IMR-90 (cell line): Measurements from ENCODE around the gene GLIS1. TPM values are rescaled to one million over a fixed set of nuclear protein-coding genes. Genes with fewer than 3 reads are reported as not detected.
A peak's percentile ranks its signal among the peaks of the same experiment; 100 is the strongest.

ENCODE experiments used
- ATAC-seq: fragments of 200-7000 bp; cut with Tn5 transposase; 2 replicates; pipeline ENCODE4 v1.9.1; 2020; ENCODE audit warnings: low read depth, mild to moderate bottlenecking, moderate library complexity
- BruUV-seq: library from RNA; stranded (reverse); fragments of 400-500 nt; replicated peaks from 2 replicates; lab custom pipeline; 2021; lab: Mats Ljungman, UMichigan
- CTCF ChIA-PET: fragments of 300-600 bp; formaldehyde crosslinking; extraction: SDS; loops from one replicate; lab custom pipeline; 2021; ENCODE audit warnings: antibody characterized with exemption; lab: Yijun Ruan, JAX
- POLR2A ChIA-PET: fragments of 300-600 bp; sonication (Branson Sonifier 250); formaldehyde crosslinking; loops from one replicate; lab custom pipeline; 2022; ENCODE audit warnings: antibody characterized with exemption; ENCODE audit not compliant: unreplicated experiment; lab: Charles Lee
- DNase-seq: peaks from one replicate; pipeline ENCODE4 v3.0.0; 2013
- H2AFZ ChIP-seq: replicated peaks from 2 replicates; pipeline ENCODE3; 2013; ENCODE audit warnings: low read length, mild to moderate bottlenecking; ENCODE audit not compliant: poor library complexity
- H2AK5ac ChIP-seq: 2 replicates; pipeline ENCODE4 v1.6.1; 2013; ENCODE audit warnings: low read depth, low read length, inconsistent platforms
- H2AK9ac ChIP-seq: replicated peaks from 2 replicates; pipeline ENCODE3; 2013; ENCODE audit warnings: mild to moderate bottlenecking, low read depth, low read length, moderate library complexity; ENCODE audit not compliant: poor library complexity
- H2BK120ac ChIP-seq: 2 replicates; pipeline ENCODE4 v1.6.1; 2013; ENCODE audit warnings: low read depth, low read length, inconsistent platforms
- H2BK15ac ChIP-seq: 3 replicates; pipeline ENCODE4 v1.6.1; 2013; ENCODE audit warnings: low read depth, low read length, inconsistent platforms
- H2BK20ac ChIP-seq: 2 replicates; pipeline ENCODE4 v1.6.1; 2013; ENCODE audit warnings: low read depth, mild to moderate bottlenecking, inconsistent platforms, low read length, moderate library complexity
- H2BK5ac ChIP-seq: 2 replicates; pipeline ENCODE4 v1.6.1; 2013; ENCODE audit warnings: mild to moderate bottlenecking, low read depth, low read length, inconsistent platforms; ENCODE audit not compliant: poor library complexity, severe bottlenecking
- H3K14ac ChIP-seq: replicated peaks from 2 replicates; pipeline ENCODE4 v1.6.1; 2013; ENCODE audit warnings: low read depth, low read length, inconsistent platforms
- H3K18ac ChIP-seq: 2 replicates; pipeline ENCODE4 v1.6.1; 2013; ENCODE audit warnings: low read depth, low read length, control low read depth
- H3K23ac ChIP-seq: 2 replicates; pipeline ENCODE4 v1.6.1; 2013; ENCODE audit warnings: low read depth, low read length, inconsistent platforms
- H3K27ac ChIP-seq: 2 replicates; pipeline ENCODE4 v1.5.1; 2013; ENCODE audit warnings: mild to moderate bottlenecking, control low read depth, low read length; ENCODE audit not compliant: insufficient read depth
- H3K27me3 ChIP-seq: 2 replicates; pipeline ENCODE4 v1.6.1; 2013; ENCODE audit warnings: low read length; ENCODE audit not compliant: control insufficient read depth, insufficient read depth
- H3K36me3 ChIP-seq: 2 replicates; pipeline ENCODE4 v1.6.1; 2013; ENCODE audit warnings: low read length, mixed read lengths; ENCODE audit not compliant: control insufficient read depth, insufficient read depth
- H3K4ac ChIP-seq: 2 replicates; pipeline ENCODE4 v1.6.1; 2013; ENCODE audit warnings: low read depth, low read length, inconsistent platforms
- H3K4me1 ChIP-seq: 2 replicates; pipeline ENCODE4 v1.6.1; 2013; ENCODE audit warnings: low read length, mixed read lengths; ENCODE audit not compliant: control insufficient read depth, insufficient read depth
- H3K4me2 ChIP-seq: 2 replicates; pipeline ENCODE4 v1.6.1; 2013; ENCODE audit warnings: low read depth, mild to moderate bottlenecking, control low read depth, low read length, moderate library complexity
- H3K4me3 ChIP-seq: 2 replicates; pipeline ENCODE4 v1.5.1; 2013; ENCODE audit warnings: low read depth, mild to moderate bottlenecking, control low read depth, low read length, moderate library complexity; ENCODE audit not compliant: insufficient read depth
- H3K56ac ChIP-seq: 2 replicates; pipeline ENCODE4 v1.6.1; 2013; ENCODE audit warnings: low read length, inconsistent platforms; ENCODE audit not compliant: insufficient read depth; ENCODE audit errors: extremely low read depth
- H3K79me1 ChIP-seq, 2 experiments: 2 replicates each; pipeline ENCODE4 v1.6.1; 2013; ENCODE audit warnings: low read length in 2 of 2, inconsistent platforms in 1 of 2, low read depth in 1 of 2
- H3K9ac ChIP-seq: 2 replicates; pipeline ENCODE4 v1.6.1; 2013; ENCODE audit warnings: low read depth, low read length, control low read depth
- H3K9me1 ChIP-seq: 2 replicates; pipeline ENCODE4 v1.6.1; 2013; ENCODE audit warnings: low read length, inconsistent platforms; ENCODE audit not compliant: insufficient read depth
- H3K9me3 ChIP-seq: 2 replicates; pipeline ENCODE4 v1.6.1; 2013; ENCODE audit warnings: low read length; ENCODE audit not compliant: control insufficient read depth, insufficient read depth
- H4K20me1 ChIP-seq: 2 replicates; pipeline ENCODE4 v1.6.1; 2013; ENCODE audit warnings: low read length, inconsistent platforms; ENCODE audit not compliant: insufficient read depth
- H4K5ac ChIP-seq: 2 replicates; pipeline ENCODE4 v1.6.1; 2013; ENCODE audit warnings: mild to moderate bottlenecking, low read depth, low read length, control low read depth
- H4K8ac ChIP-seq, 2 experiments: 2 replicates each; pipeline ENCODE4 v1.6.1; 2013; ENCODE audit warnings: low read depth in 2 of 2, low read length in 2 of 2, control low read depth in 1 of 2, inconsistent platforms in 1 of 2
- H4K91ac ChIP-seq: 2 replicates; pipeline ENCODE4 v1.6.1; 2013; ENCODE audit warnings: low read depth, low read length, inconsistent platforms; ENCODE audit not compliant: insufficient read depth
- BHLHE40 ChIP-seq: fragments of 150-350 bp; IDR thresholded peaks from 2 replicates; pipeline ENCODE4 v1.6.1; 2016; ENCODE audit warnings: mild to moderate bottlenecking, low read depth, low read length
- CHD1 ChIP-seq: IDR thresholded peaks from 2 replicates; pipeline ENCODE4 v1.6.1; 2012; ENCODE audit warnings: low read depth, low read length, improper control_type of control experiment
- MXI1 ChIP-seq: IDR thresholded peaks from 2 replicates; pipeline ENCODE4 v1.6.1; 2012; ENCODE audit warnings: low read depth, mild to moderate bottlenecking, low read length, moderate library complexity, borderline replicate concordance
- NFE2L2 ChIP-seq: fragments of 150-350 bp; IDR thresholded peaks from 2 replicates; pipeline ENCODE4 v1.6.1; 2016; ENCODE audit warnings: low read depth, mild to moderate bottlenecking, low read length
- RCOR1 ChIP-seq: IDR thresholded peaks from 2 replicates; pipeline ENCODE4 v1.6.1; 2012; ENCODE audit warnings: mild to moderate bottlenecking, low read length, improper control_type of control experiment; ENCODE audit not compliant: insufficient replicate concordance
- WGBS, 2 experiments: methylation state at CpG; one replicate each; pipeline versions ENCODE4 v1.1.5 to v1.1.7; 2013; ENCODE audit warnings: missing lambda C conversion rate in 2 of 2; ENCODE audit not compliant: insufficient read length in 1 of 2; ENCODE audit errors: extremely low coverage in 2 of 2; 5-methylcytosine and 5-hydroxymethylcytosine counted together
- dilution Hi-C: fragments of 300-500 bp; cut with HindIII; formaldehyde crosslinking; loops from one replicate; pipeline ENCODE4 v1.14.3; 2018; ENCODE audit warnings: low sequenced_read_pairs; ENCODE audit not compliant: unreplicated experiment
- in situ Hi-C: fragments of 300-500 bp; cut with MboI; formaldehyde crosslinking; loops from 3 replicates; pipeline ENCODE4 v1.14.3; 2019; ENCODE audit warnings: low sequenced_read_pairs, inconsistent platforms, mixed read lengths
- intact Hi-C: fragments of 100-400 bp; cut with micrococcal nuclease; formaldehyde crosslinking; loops from 2 replicates; pipeline ENCODE4 v1.10.0; 2022
- polyA plus RNA-seq, 3 experiments: library from polyadenylated mRNA; depleted of rRNA; stranded (reverse); fragments of >200 nt; gene quantifications; 2 replicates each; pipeline ENCODE4 v1.2.3, GENCODE V29; 2012; ENCODE audit warnings: low replicate concordance in 1 of 3
- total RNA-seq: library from RNA; depleted of rRNA; stranded (reverse); fragments of >200 nt; gene quantifications from 2 replicates; pipeline ENCODE4 v1.2.3, GENCODE V29; 2012

GLIS1 gene
- total and polyA plus RNA-seq, 2 of the 4 experiments (the other 2 are of a cell fraction) = 0.18 to 2.3 TPM

- Histone ChIP-seq H2BK15ac (peak overlapping the region; percentile 88; the same call in 2 of the 3 replicates), H3K4ac (0 out of 2 replicates have a peak overlapping the region, but pooled peaks have one; percentile 19), H3K79me1 (peaks cover 0 to 25% of the 10 kb centered on the region in 2 experiments; a peak in 2 of 4 replicates), H4K5ac (peak overlapping the region; percentile 45; the same call in 1 of the 2 replicates), H3K4me3 (no peak overlapping the region), H3K4me2 (no peak overlapping the region), H2BK20ac (no peak overlapping the region), H3K9me3 (no peaks in the 10 kb centered on the region), H3K9me1 (peaks cover 32% of the 10 kb centered on the region), H3K56ac (no peak overlapping the region), H2AFZ (no peak overlapping the region), H3K27ac (no peak overlapping the region), H3K18ac (peak overlapping the region; percentile 25; the same call in 1 of the 2 replicates), H3K14ac (0 out of 2 replicates have a peak overlapping the region, but pooled peaks have one; percentile 36), H4K91ac (peak overlapping the region; percentile 40), H3K23ac (no peak overlapping the region; the same call in 1 of the 2 replicates), H2BK120ac (peak overlapping the region; percentile 10), H3K9ac (no peak overlapping the region), H4K20me1 (peaks cover 6% of the 10 kb centered on the region; the same call in 1 of the 2 replicates), H2BK5ac (peak overlapping the region; percentile 30), H3K4me1 (peaks cover 44% of the 10 kb centered on the region), H3K36me3 (no peaks in the 10 kb centered on the region), H2AK9ac (no peak overlapping the region), H4K8ac (no peak overlapping the region), H2AK5ac (peak overlapping the region; percentile 99), H3K27me3 (no peaks in the 10 kb centered on the region; the same call in 1 of the 2 replicates)
- POLR2A ChIA-PET = no interaction called here
- CTCF ChIA-PET = no interaction called here
- ATAC-seq (no peak), DNase-seq (no peak)
- BruUV-seq = no TSS peak
- intact Hi-C loops (no loop called here), dilution Hi-C loops (no loop called here), in situ Hi-C loops (no loop called here)
- 79% methylated on average over 2 of the region's 2 CpGs; no CpG with 5 or more reads in 1 of the 2 experiments for WGBS, 2 experiments
- TF ChIP-seq RCOR1 (no peak), BHLHE40 (no peak), MXI1 (no peak), NFE2L2 (no peak), CHD1 (no peak)
These were observed 199.7 kb downstream of the GLIS1 start for GRCh38 chr1:53539226-53539625.
